GM15510 (cell line): ENCODE results near the gene B3GALT5.

Experiments
- POLR2A ChIP-seq: IDR thresholded peaks from 3 replicates; pipeline ENCODE4 v1.6.1; 2011; ENCODE audit warnings: borderline replicate concordance; ENCODE audit not compliant: insufficient read length; ENCODE audit errors: extremely low read depth

B3GALT5 gene

DNA sequence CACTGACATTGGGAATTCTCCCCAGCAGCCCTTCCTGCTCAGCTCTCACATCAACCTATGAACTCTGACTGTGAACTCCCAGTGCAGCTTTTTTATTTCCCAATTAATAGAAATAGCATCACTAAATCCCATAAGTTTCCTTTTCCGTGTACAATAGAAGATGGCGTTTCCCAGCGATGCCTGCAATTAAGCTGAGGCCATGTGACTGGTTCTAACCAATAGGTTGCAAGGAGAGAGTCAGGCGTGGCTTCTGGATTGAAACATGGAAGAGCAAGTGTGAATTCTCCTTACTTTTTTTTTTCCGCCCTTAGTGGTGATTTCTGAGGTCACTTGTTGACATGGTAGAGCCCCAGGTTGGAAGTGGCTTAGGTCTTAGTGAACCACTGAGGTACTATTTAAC is 73.3 kb downstream of the B3GALT5 start:
- no peak for TF ChIP-seq POLR2A

DNA sequence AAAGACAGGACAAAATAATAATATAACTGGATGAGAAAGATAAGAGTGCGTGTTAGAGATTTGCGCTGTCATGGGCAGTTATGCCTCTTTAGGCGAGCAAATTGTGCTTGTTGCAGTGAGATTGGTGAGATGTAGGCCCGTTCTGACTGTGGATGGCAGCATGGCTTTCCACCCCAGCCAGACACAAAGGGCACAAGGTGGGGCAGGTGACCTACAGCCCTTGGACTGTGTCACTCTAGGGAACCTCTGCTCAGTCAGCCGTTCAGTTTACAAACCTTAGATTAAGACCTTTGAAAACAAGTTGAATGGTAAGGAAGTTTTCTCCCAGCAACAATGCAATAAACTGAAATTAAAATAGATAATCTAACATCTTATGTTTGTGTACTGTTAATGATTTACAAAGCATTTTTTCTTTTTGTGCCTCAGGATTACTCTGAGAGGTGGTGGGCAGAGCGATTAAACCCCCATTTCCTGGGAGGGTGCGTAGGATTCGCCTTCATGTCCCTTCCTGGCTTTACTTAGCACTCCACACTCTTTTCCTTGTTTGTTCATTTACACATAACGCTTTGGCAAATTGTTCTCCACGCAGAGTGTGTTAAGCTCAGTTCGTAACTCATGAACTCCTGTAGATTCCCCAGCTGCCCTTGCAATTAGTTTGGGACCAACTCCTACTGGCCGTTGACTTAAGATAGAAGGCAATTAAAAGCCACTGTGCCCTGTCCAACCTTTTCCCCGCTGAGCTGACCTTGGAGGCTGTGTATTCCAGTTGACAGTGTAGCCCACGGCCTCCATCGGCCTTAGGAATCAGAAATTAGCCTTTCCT is 74.1 kb downstream of the B3GALT5 start:
- no peak for TF ChIP-seq POLR2A

DNA sequence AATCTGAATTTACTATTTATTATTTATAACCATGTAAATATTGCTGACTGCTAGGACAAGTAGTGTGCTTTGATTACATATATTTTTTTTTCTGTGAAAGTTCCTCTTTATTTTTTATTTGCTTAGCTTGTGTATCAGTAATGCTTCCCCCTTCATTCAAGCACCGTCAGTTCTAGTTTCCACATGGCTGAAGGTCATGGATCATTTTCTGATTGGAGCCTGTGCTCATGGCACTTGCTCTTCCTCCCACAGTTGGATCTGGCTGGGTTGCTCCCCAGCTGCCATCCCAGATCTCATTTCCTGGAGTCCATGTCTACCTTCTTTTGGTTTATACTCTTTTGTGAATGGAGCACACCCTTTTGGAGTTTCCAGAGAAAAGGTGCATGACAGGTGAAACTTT is 75.3 kb downstream of the B3GALT5 start:
- TF ChIP-seq POLR2A = no peak

DNA sequence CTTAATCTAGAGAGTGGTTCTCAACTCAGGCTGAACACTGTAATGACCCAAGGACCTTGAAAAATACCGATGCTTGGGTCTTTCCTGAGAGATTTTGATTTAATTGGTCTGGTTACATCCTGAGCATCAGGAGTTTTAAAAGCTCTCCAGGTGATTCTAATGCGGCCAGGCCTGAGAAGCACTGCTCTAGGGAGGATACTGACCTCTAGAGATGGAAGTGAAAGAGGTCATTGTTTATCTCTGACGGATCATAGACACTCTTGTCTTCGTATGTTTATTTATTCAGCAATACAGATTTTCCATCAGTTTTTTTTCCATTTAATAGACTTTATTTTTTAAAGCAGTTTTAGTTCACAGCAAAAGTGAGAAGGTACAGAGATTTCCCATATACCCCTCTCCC is 77.7 kb downstream of the B3GALT5 start:
- no peak for TF ChIP-seq POLR2A

DNA sequence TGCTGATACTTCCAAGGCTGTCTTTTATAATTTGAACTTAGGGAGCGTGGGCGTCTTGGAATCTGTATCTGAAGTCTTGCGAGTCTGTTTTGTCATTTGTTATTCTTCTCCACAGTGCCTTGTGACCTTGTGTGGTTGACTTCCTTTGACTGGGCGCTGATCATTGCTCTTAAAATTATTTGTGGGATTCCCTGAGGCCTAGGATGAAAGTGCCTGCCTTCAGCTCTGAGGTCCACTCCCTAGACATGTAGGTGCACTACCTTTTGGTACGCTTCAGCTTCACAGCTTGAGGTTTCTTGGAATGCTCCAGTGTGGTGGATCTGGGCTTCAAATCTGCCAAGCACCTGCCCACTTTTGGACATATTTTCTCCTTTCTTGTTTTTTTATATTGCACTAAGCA is 82.0 kb downstream of the B3GALT5 start:
- TF ChIP-seq POLR2A = no peak

DNA sequence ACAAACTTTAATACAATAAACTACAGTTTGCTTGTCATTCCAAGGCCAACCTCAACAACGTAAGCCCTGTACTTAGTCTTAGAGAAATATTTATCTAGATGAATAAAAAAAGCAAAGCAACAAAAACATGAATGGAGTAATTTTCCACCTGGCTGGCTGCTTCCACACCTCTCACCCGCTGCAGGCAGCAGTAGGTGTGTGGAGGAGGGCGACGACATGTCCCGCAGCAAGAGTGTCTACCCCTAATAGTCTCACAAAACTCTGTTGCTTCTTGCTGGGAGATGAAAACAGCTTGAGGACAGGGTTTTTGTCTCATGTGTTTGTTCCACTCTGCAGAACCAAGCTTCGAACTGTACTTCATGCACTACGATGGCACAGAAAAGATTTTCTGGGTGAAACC is 83.5 kb downstream of the B3GALT5 start:
- no peak for TF ChIP-seq POLR2A

DNA sequence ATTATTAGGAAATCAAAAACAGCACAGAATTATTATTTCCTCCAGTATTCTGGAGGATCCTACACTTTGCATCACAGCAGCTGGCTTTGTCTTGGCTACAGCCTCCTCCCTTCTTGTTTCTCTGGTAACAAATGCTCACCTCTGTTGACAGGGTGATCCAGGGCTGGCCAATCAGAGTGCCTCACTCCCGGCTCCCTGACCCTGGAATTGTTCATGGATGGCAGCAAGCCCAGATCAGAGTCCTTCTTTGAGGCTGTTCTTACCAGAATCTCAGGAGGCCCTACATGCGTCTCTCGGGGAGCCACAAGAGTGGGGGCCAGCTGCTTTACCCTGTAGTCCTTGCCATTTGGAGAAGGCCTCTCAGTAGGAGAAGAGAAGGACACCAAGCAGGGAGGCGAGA is 83.9 kb downstream of the B3GALT5 start:
- TF ChIP-seq POLR2A = no peak

DNA sequence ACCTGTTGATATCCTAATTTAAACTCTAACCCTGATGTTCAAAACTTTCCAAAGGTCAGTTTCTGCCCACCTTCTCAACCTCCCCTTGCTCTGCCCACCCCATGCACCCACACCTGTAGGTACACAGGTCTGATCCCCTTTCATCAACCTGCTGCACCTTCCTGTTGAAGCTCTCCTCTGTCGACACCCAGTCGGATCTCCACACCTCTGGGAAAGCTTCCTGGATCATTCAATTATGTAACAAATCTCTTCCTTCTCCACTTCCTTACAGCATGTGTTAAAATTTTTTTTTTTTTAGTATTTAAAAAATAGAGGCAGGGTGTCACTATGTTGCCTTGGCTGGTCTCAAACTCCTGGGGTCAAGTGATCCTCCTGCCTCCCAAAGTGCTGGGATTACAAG is 87.6 kb downstream of the B3GALT5 start:
- TF ChIP-seq POLR2A = no peak

DNA sequence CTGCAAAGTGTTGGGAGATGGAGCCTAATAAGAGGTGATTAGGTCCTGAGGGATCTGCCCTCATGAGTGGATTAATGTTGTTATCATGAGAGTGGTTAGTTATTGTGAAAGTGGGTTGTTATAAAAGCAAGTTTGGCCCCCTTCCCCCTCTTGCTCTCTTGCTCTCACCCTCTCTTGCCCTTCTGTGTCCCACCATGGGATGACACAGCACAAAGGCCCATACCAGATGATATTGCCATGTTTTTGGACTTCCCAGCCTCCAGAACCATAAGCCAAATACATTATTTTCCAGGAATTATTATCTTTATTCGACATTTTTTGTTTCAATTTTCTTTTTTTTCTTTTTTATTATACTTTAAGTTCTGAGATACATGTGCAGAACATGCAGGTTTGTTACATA is 90.8 kb downstream of the B3GALT5 start:
- no peak for TF ChIP-seq POLR2A

DNA sequence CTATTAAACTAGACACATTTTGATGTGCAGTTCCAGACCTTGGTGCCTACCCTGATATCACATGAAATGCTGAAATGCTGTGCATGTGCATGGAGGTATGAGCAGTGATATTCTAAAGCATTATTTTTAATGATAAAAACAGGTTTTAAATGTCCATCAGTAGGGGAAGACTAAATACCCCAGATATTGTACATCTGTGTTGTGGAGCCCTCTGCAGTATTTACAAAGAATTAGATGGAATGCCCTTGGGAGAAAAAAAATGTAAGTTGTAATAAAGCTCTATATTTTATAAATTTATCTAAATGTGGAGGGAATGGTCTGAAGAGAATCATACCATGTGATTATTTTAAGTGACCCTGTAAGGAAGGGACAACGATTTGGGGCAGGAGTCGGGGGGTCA is 93.1 kb downstream of the B3GALT5 start:
- TF ChIP-seq POLR2A = no peak

DNA sequence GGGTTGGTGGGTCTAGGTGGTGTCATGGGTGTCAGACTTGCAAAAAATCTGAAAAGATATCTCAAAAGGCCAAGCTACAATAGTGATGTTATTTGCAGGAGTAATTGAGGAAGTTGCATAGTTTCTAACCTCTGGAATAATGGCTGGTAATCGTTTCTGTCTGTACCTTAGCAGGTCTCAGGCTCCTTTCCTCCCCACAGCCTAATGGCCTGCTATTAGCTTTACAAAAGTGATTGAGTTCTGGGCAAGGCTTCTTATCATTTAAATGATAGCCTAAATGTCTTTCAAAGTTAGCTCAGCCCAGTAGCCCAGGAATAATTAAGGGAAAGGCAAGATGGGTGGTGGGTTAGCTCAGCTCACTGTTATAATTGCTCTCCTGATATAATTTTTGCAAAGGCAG is 94.6 kb downstream of the B3GALT5 start:
- no peak for TF ChIP-seq POLR2A

DNA sequence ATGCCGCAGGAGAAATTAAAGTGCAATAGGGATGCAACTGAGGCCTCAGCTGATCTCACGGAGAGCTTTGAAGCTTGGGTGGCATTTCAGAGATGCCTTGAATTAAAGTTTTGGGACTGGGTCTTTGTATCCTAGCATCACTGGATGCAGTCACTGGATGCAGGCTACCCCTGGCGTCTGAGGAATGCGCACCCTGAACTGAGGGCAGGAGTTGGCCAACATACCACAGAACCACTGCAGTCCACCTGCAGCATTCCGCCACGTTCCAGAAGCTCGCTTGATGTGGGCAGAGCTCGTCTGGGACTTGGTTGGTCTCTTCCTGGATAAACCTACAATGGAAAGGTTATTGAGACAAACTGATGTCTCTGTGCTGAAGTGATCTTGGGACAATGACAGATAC is 98.1 kb downstream of the B3GALT5 start:
- TF ChIP-seq POLR2A = no peak

DNA sequence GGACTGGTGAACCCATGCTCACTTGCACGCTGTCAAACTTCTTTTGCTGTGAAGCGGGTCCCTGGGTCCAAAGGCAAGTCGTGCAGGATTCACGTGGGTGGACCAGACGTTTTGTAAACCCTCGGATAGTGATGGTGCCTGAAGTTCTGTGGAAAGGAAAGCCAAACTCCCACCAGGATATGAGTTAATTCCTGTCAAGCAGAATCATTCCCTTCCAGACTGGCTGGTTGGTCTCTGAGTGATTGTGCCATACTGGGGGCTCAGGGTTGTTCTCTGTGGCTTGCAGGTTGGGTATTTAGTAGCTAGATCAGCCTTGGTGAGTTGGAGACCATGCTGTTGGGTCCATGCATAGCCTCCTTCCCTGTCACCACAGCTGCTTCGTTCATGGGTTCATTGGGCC is 99.5 kb downstream of the B3GALT5 start:
- no peak for TF ChIP-seq POLR2A

DNA sequence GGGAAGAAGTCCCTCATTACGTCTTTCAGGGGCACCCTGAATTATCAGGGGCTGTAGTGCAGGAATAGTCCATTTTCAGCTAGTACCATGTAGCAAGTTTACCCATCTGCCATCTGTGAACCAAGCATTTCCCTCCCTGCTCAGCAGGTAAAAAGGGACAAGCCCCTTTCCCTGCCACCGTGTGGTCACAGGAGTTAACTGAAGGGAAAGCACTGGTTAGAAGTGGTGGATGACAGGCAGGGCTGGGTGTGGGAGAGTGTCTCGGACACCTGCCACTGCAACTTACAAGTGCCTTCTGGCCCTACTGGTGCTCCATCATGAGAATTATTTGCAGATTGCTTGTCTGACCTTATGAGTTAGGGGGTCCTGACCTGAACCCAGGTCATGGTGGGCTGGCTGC is 100.2 kb downstream of the B3GALT5 start:
- no peak for TF ChIP-seq POLR2A

DNA sequence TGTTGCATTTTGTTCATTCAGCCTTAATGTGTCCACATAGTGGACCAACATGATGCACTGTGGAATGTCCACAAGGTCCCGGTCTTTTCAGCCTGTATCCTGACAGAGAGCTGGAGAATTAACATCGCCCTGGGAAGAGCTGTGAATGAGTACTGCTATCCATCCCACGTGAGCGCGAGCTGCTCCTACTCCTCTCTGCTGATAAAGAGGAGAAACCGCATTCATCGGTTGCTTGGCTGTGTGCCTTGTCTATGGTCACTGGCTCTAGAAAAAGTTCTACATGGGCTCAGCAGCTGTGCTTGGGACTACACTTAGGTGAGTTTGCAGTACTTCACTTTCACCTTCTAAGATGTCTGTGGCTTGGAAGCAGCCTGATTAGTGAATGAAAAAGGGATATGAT is 101.2 kb downstream of the B3GALT5 start:
- TF ChIP-seq POLR2A = no peak

DNA sequence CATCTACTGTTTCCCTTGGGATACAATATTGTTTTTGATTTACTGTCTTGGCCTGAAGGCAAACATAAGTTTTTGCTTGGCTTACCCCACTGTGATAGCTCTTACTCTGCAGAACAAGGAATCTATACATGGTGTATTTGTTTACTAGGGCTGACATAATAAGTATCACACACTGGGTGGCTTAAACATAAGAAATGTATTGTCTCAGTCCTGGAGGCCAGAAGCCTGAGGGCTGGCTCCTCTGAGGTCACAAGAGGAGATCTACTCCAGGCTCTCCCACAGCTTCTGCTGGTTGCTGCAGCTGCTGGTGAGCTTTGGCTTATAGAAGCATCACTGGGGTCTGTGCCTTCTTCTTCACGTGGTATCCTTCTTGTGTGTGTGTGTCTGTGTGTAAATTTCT is 101.6 kb downstream of the B3GALT5 start:
- no peak for TF ChIP-seq POLR2A
